Keratinocyte (primary cell): ENCODE data around the gene ZCWPW1. TPM values are rescaled to one million over a fixed set of nuclear protein-coding genes. Genes with fewer than 3 reads are reported as not detected.

Experiments
- DNase-seq: peaks from one replicate; pipeline ENCODE4 v3.0.0-alpha.2; 2011; ENCODE audit warnings: low read depth, missing footprints, low spot score
- FAIRE-seq: peaks from 2 replicates; lab custom pipeline; 2011; peaks lifted over from hg19 to GRCh38; lab: Jason Lieb, UNC
- H2AFZ ChIP-seq: 2 replicates; pipeline ENCODE4 v1.6.0; 2012; ENCODE audit warnings: low read length, control low read depth, inconsistent platforms; ENCODE audit not compliant: control insufficient read depth
- H3K27ac ChIP-seq: 2 replicates; pipeline ENCODE4 v1.5.1; 2011; ENCODE audit warnings: low read length; ENCODE audit not compliant: control insufficient read depth, insufficient read depth
- H3K27me3 ChIP-seq: 3 replicates; pipeline ENCODE4 v1.6.0; 2011; ENCODE audit warnings: low read length; ENCODE audit not compliant: control insufficient read depth, insufficient read depth; ENCODE audit errors: extremely low read depth
- H3K36me3 ChIP-seq, 2 experiments: 2 replicates in 1 of 2; 3 replicates in 1 of 2; pipeline ENCODE4 v1.5.1; 2011; ENCODE audit warnings: low read length in 2 of 2, mild to moderate bottlenecking in 1 of 2; ENCODE audit not compliant: control insufficient read depth in 2 of 2, insufficient read depth in 2 of 2; ENCODE audit errors: extremely low read depth in 1 of 2
- H3K4me1 ChIP-seq: 3 replicates; pipeline ENCODE4 v1.5.1; 2011; ENCODE audit warnings: low read length; ENCODE audit not compliant: control insufficient read depth, insufficient read depth; ENCODE audit errors: extremely low read depth
- H3K4me2 ChIP-seq: 3 replicates; pipeline ENCODE4 v1.6.0; 2011; ENCODE audit warnings: low read depth, low read length; ENCODE audit not compliant: control insufficient read depth, insufficient read depth; ENCODE audit errors: extremely low read depth
- H3K4me3 ChIP-seq, 3 experiments: fragments of 200-600 bp in 1 of 3; sonication (generic) in 1 of 3; 2 replicates in 2 of 3; 3 replicates in 1 of 3; pipeline ENCODE4 v1.5.1; 2011 to 2016; ENCODE audit warnings: low read length in 3 of 3, mild to moderate bottlenecking in 3 of 3, control low read depth in 2 of 3, inconsistent platforms in 1 of 3, low read depth in 1 of 3, mixed read lengths in 1 of 3, mixed run types in 1 of 3, moderate library complexity in 1 of 3; ENCODE audit not compliant: control insufficient read depth in 2 of 3, insufficient read depth in 2 of 3; ENCODE audit errors: extremely low read depth in 1 of 3
- H3K79me2 ChIP-seq: 2 replicates; pipeline ENCODE4 v1.6.0; 2012; ENCODE audit warnings: low read length; ENCODE audit not compliant: control insufficient read depth, insufficient read depth
- H3K9ac ChIP-seq: 3 replicates; pipeline ENCODE4 v1.6.0; 2011; ENCODE audit warnings: low read length; ENCODE audit not compliant: control insufficient read depth, insufficient read depth; ENCODE audit errors: extremely low read depth
- H3K9me1 ChIP-seq: 3 replicates; pipeline ENCODE4 v1.6.0; 2011; ENCODE audit warnings: low read length; ENCODE audit not compliant: control insufficient read depth, insufficient read depth; ENCODE audit errors: extremely low read depth
- H3K9me3 ChIP-seq: 2 replicates; pipeline ENCODE4 v1.5.1; 2012; ENCODE audit warnings: low read depth, low read length; ENCODE audit not compliant: control insufficient read depth
- H4K20me1 ChIP-seq: 3 replicates; pipeline ENCODE4 v1.6.0; 2011; ENCODE audit warnings: low read length; ENCODE audit not compliant: control insufficient read depth, insufficient read depth; ENCODE audit errors: extremely low read depth
- CTCF ChIP-seq, 3 experiments: IDR thresholded peaks in 1 of 3; conservative IDR thresholded peaks in 1 of 3; optimal IDR thresholded peaks in 1 of 3; 2 replicates in 2 of 3; 3 replicates in 1 of 3; pipeline versions ENCODE3 to v1.5.1; 2011; ENCODE audit warnings: low read length in 3 of 3, mild to moderate bottlenecking in 3 of 3, moderate library complexity in 2 of 3, control low read depth in 1 of 3, inconsistent platforms in 1 of 3; ENCODE audit not compliant: insufficient read depth in 2 of 3; ENCODE audit errors: extremely low read depth in 1 of 3
- EZH2 ChIP-seq: IDR thresholded peaks from one replicate; pipeline ENCODE4 v1.6.1; 2012; ENCODE audit warnings: inconsistent platforms, mild to moderate bottlenecking, low read length, moderate library complexity
- dilution Hi-C: fragments of 300-500 bp; cut with MboI; formaldehyde crosslinking; loops from one replicate; pipeline ENCODE4 v1.7.0; 2020; ENCODE audit warnings: low sequenced_read_pairs; ENCODE audit not compliant: extremely low pct_ligation_motif_present
- polyA plus RNA-seq, 5 experiments: library from polyadenylated mRNA; depleted of rRNA in 3 of 5; stranded (reverse) in 3 of 5; stranded (forward) in 1 of 5; unstranded in 1 of 5; fragments of >200 nt; gene quantifications; 1 replicate in 1 of 5; 2 replicates in 3 of 5; 3 replicates in 1 of 5; pipeline versions ENCODE4 v1.2.1 to v1.2.3, GENCODE V29; 2011 to 2012; ENCODE audit warnings: missing spikeins in 2 of 5, low read depth in 1 of 5, low replicate concordance in 1 of 5

Gene ZCWPW1
- polyA plus RNA-seq, 1 donor (not counting 4 experiments of a cell fraction or from before 2014, with no cell fraction given) = 1.4 TPM

- FAIRE-seq = no peak
- dilution Hi-C loops = no loop called here
- no peaks in the 10 kb centered on the region for H3K9me1 ChIP-seq
These were observed 17.4 kb downstream of the ZCWPW1 start for GRCh38 chr7:100411101-100411500.

GRCh38 chr7:100407285-100408180, 21.0 kb downstream of the ZCWPW1 start:
- no peak for DNase-seq
- H3K27me3 ChIP-seq = peaks cover 2% of the 10 kb centered on the region
- dilution Hi-C loops = no loop called here

More at GRCh38 chr7:100411101-100411500, 17.4 kb downstream of the ZCWPW1 start:
- Histone ChIP-seq H3K4me1 (peaks cover 5% of the 10 kb centered on the region), H3K36me3 (no peaks in the 10 kb centered on the region), H3K27me3 (peaks cover 2% of the 10 kb centered on the region), H3K9ac (no peak overlapping the region), H3K4me3 (no peak overlapping the region), H3K4me2 (no peak overlapping the region), H3K9me3 (no peaks in the 10 kb centered on the region), H4K20me1 (no peaks in the 10 kb centered on the region), H3K27ac (no peak overlapping the region), H3K79me2 (no peaks in the 10 kb centered on the region), H2AFZ (no peak overlapping the region)
- no peak for TF ChIP-seq EZH2
- TF ChIP-seq CTCF (optimal IDR thresholded peaks at IDR 0.05 in 1 of 3, IDR thresholded peaks at IDR 0.05 in 1 of 3, conservative IDR thresholded peaks at IDR 0.05 in 1 of 3; ENCODE audit: extremely low read depth in 1 of 3, insufficient read depth in 2 of 3, low read length in 3 of 3) = no peak
- no peak for DNase-seq

More at GRCh38 chr7:100407285-100408180, 21.0 kb downstream of the ZCWPW1 start:
- H3K79me2 ChIP-seq = no peaks in the 10 kb centered on the region
- H3K9me3 ChIP-seq = no peaks in the 10 kb centered on the region
- H3K4me3 ChIP-seq = no peak overlapping the region
- H3K27ac ChIP-seq = no peak overlapping the region
- H3K4me2 ChIP-seq = no peak overlapping the region
- no peak overlapping the region for H2AFZ ChIP-seq
- peaks cover 5% of the 10 kb centered on the region for H3K4me1 ChIP-seq
- no peaks in the 10 kb centered on the region for H4K20me1 ChIP-seq
- TF ChIP-seq CTCF (optimal IDR thresholded peaks at IDR 0.05 in 1 of 3, IDR thresholded peaks at IDR 0.05 in 1 of 3, conservative IDR thresholded peaks at IDR 0.05 in 1 of 3; ENCODE audit: extremely low read depth in 1 of 3, insufficient read depth in 2 of 3, low read length in 3 of 3) (peak; percentile 57 to 63 (median 61)), EZH2 (no peak)
- no peak overlapping the region for H3K9ac ChIP-seq
- H3K9me1 ChIP-seq = no peaks in the 10 kb centered on the region
- no peaks in the 10 kb centered on the region for H3K36me3 ChIP-seq
- peak; percentile 39 for FAIRE-seq
